ENCODE data around the gene ARHGEF16. TPM values are rescaled to one million over a fixed set of nuclear protein-coding genes. Genes with fewer than 3 reads are reported as not detected.

ARHGEF16 gene
- total and polyA plus RNA-seq, 5 experiments from 2014 or later: not detected

- ATAC-seq: no peak
- POLR2A ChIA-PET: interaction anchor here (0.7 kb wide), 1 partner anchor 10 kb away, joined by 3 read pairs; no protein-coding TSS in a partner anchor
- no peak overlapping the region for H3K27ac Mint-ChIP-seq
Measured at GRCh38 chr1:3465091-3465934, 10.8 kb downstream of the ARHGEF16 start.

GRCh38 chr1:3465935-3466321 is 11.5 kb downstream of the ARHGEF16 start:
- no peak for ATAC-seq
- POLR2A ChIA-PET: interaction anchor here (0.7 kb wide), 1 partner anchor 11 kb away, joined by 3 read pairs; no protein-coding TSS in a partner anchor
- Mint-ChIP-seq H3K4me3 (peak overlapping the region in 1 of 10 donors; percentile 42), H3K36me3 (no peaks in the 10 kb centered on the region), H3K27ac (peak overlapping the region in 1 of 10 donors; percentile 55), H3K4me1 (peaks cover 0 to 8% (median 6%) of the 10 kb centered on the region in 4 donors), H3K27me3 (no peaks in the 10 kb centered on the region), H3K9me3 (no peaks in the 10 kb centered on the region)
- DNase-seq: peak in 1 of 10 donors; percentile 61

More at GRCh38 chr1:3465091-3465934, 10.8 kb downstream of the ARHGEF16 start:
- Mint-ChIP-seq H3K4me1 (peaks cover 0 to 8% (median 4%) of the 10 kb centered on the region in 4 donors), H3K36me3 (no peaks in the 10 kb centered on the region), H3K27me3 (no peaks in the 10 kb centered on the region), H3K9me3 (no peaks in the 10 kb centered on the region), H3K4me3 (peak overlapping the region in 1 of 10 donors; percentile 42)
- peak in 2 of 10 donors; percentile 3 to 56 for DNase-seq

GRCh38 chr1:3466366-3467075 is 12.1 kb downstream of the ARHGEF16 start:
- Mint-ChIP-seq H3K4me1 (peaks cover 0 to 8% (median 6%) of the 10 kb centered on the region in 4 donors), H3K27ac (no peak overlapping the region), H3K9me3 (no peaks in the 10 kb centered on the region), H3K27me3 (no peaks in the 10 kb centered on the region), H3K4me3 (no peak overlapping the region), H3K36me3 (no peaks in the 10 kb centered on the region)
- POLR2A ChIA-PET: interaction anchor here (0.7 kb wide), 1 partner anchor 12 kb away, joined by 3 read pairs; no protein-coding TSS in a partner anchor
- no peak for ATAC-seq
- DNase-seq: peak in 1 of 10 donors; percentile 50

- DNase-seq (peak in 2 of 10 donors; percentile 8 to 54), ATAC-seq (no peak)
- Mint-ChIP-seq H3K9me3 (no peaks in the 10 kb centered on the region), H3K27ac (no peak overlapping the region), H3K36me3 (no peaks in the 10 kb centered on the region), H3K27me3 (no peaks in the 10 kb centered on the region), H3K4me3 (no peak overlapping the region), H3K4me1 (peaks cover 0 to 8% (median 6%) of the 10 kb centered on the region in 4 donors)
- POLR2A ChIA-PET: interaction anchor here (0.6 kb wide), 1 partner anchor 327 kb away, joined by 8 read pairs; no protein-coding TSS in a partner anchor
Measured at GRCh38 chr1:3467096-3468036, 12.9 kb downstream of the ARHGEF16 start.

GRCh38 chr1:3468236-3469103 is 14.0 kb downstream of the ARHGEF16 start:
- H3K4me3 Mint-ChIP-seq: no peak overlapping the region
- H3K4me1 Mint-ChIP-seq: peaks cover 0 to 8% (median 6%) of the 10 kb centered on the region in 4 donors
- H3K9me3 Mint-ChIP-seq: no peaks in the 10 kb centered on the region
- no peak overlapping the region for H3K27ac Mint-ChIP-seq
- H3K36me3 Mint-ChIP-seq: no peaks in the 10 kb centered on the region
- ATAC-seq (no peak), DNase-seq (peak in 2 of 10 donors; percentile 4 to 53)
- no peaks in the 10 kb centered on the region for H3K27me3 Mint-ChIP-seq
- POLR2A ChIA-PET: no interaction called here

- Mint-ChIP-seq H3K36me3 (no peaks in the 10 kb centered on the region), H3K27ac (no peak overlapping the region), H3K4me3 (no peak overlapping the region), H3K4me1 (peaks cover 0 to 8% (median 6%) of the 10 kb centered on the region in 4 donors), H3K9me3 (no peaks in the 10 kb centered on the region), H3K27me3 (peaks cover 0 to 5% (median 0%) of the 10 kb centered on the region in 5 donors)
- ATAC-seq: no peak
- POLR2A ChIA-PET: no interaction called here
- peak in 2 of 10 donors; percentile 4 to 64 for DNase-seq
Measured at GRCh38 chr1:3469104-3469848, 14.8 kb downstream of the ARHGEF16 start.

- POLR2A ChIA-PET: no interaction called here
- ATAC-seq (no peak), DNase-seq (peak in 2 of 10 donors; percentile 1 to 55)
- Mint-ChIP-seq H3K4me3 (no peak overlapping the region), H3K27ac (no peak overlapping the region), H3K4me1 (peaks cover 0 to 8% (median 6%) of the 10 kb centered on the region in 4 donors), H3K27me3 (peaks cover 0 to 5% (median 0%) of the 10 kb centered on the region in 5 donors), H3K9me3 (no peaks in the 10 kb centered on the region), H3K36me3 (no peaks in the 10 kb centered on the region)
Measured at GRCh38 chr1:3469849-3470649, 15.6 kb downstream of the ARHGEF16 start.

- POLR2A ChIA-PET: no interaction called here
- Mint-ChIP-seq H3K36me3 (no peaks in the 10 kb centered on the region), H3K9me3 (no peaks in the 10 kb centered on the region), H3K27ac (no peak overlapping the region), H3K4me3 (no peak overlapping the region), H3K27me3 (peaks cover 0 to 5% (median 0%) of the 10 kb centered on the region in 5 donors), H3K4me1 (peaks cover 0 to 5% (median 4%) of the 10 kb centered on the region in 4 donors)
- DNase-seq (peak in 1 of 10 donors; percentile 21), ATAC-seq (no peak)
Measured at GRCh38 chr1:3470650-3471355, 16.3 kb downstream of the ARHGEF16 start.

- POLR2A ChIA-PET: no interaction called here
- Mint-ChIP-seq H3K4me1 (peaks cover 0 to 4% (median under 1%) of the 10 kb centered on the region in 4 donors), H3K27ac (no peak overlapping the region), H3K36me3 (no peaks in the 10 kb centered on the region), H3K27me3 (peaks cover 0 to 5% (median 0%) of the 10 kb centered on the region in 5 donors), H3K4me3 (no peak overlapping the region), H3K9me3 (no peaks in the 10 kb centered on the region)
- DNase-seq (no peak), ATAC-seq (no peak)
Measured at GRCh38 chr1:3471356-3472087, 17.1 kb downstream of the ARHGEF16 start.
